PC-3 (cell line): ENCODE measurements around the gene MMRN2. TPM values are rescaled to one million over a fixed set of nuclear protein-coding genes. Genes with fewer than 3 reads are reported as not detected.
A peak's percentile ranks its signal among the peaks of the same experiment; 100 is the strongest.
"Not testable (repeated sequence)": the region's sequence is repeated elsewhere in the genome, so short reads cannot be mapped to it uniquely, and the experiment has no call there.

Experiments used
- ATAC-seq: fragments of 200-7000 bp; cut with Tn5 transposase; 2 replicates; pipeline ENCODE4 v1.9.1; 2020; ENCODE audit warnings: mild to moderate bottlenecking, moderate library complexity
- Bru-seq: library from RNA; stranded (reverse); fragments of 400-500 nt; gene quantifications from one replicate; lab custom pipeline; 2021; lab: Mats Ljungman, UMichigan
- BruChase-seq, 2 experiments: library from RNA; stranded (reverse); fragments of 400-500 nt; gene quantifications; one replicate each; lab custom pipeline; 2021; lab: Mats Ljungman, UMichigan
- BruUV-seq: library from RNA; stranded (reverse); fragments of 400-500 nt; replicated peaks from 2 replicates; lab custom pipeline; 2021; lab: Mats Ljungman, UMichigan
- CTCF ChIA-PET: fragments of 300-600 bp; sonication (Branson Sonifier 250); formaldehyde crosslinking; loops from one replicate; lab custom pipeline; 2022; ENCODE audit warnings: antibody characterized with exemption; lab: Charles Lee
- POLR2A ChIA-PET: fragments of 300-600 bp; sonication (Branson Sonifier 250); formaldehyde crosslinking; loops from one replicate; lab custom pipeline; 2022; ENCODE audit warnings: antibody characterized with exemption; ENCODE audit not compliant: unreplicated experiment; lab: Charles Lee
- DNase-seq: peaks from one replicate; pipeline ENCODE4 v3.0.0-alpha.2; 2015
- H2AFZ ChIP-seq: fragments of 300-600 bp; sonication (generic); 2 replicates; pipeline ENCODE4 v1.6.0; 2016; ENCODE audit warnings: antibody characterized with exemption, low read length
- H3F3A ChIP-seq: fragments of 300-600 bp; sonication (generic); one replicate; pipeline ENCODE4 v1.6.0; 2017; ENCODE audit warnings: antibody characterized with exemption, low read length, control low read depth, mild to moderate bottlenecking; ENCODE audit not compliant: unreplicated experiment
- H3K27ac ChIP-seq: fragments of 300-600 bp; sonication (generic); 2 replicates; pipeline ENCODE4 v1.5.1; 2016; ENCODE audit warnings: mild to moderate bottlenecking, low read length
- H3K27me3 ChIP-seq: fragments of 300-600 bp; sonication (generic); 2 replicates; pipeline ENCODE4 v1.6.1; 2016; ENCODE audit warnings: low read length, mixed read lengths
- H3K36me3 ChIP-seq: fragments of 300-600 bp; sonication (generic); 2 replicates; pipeline ENCODE4 v1.6.1; 2016; ENCODE audit warnings: low read depth, mixed run types, low read length, mixed read lengths
- H3K4me1 ChIP-seq: fragments of 300-600 bp; sonication (generic); 2 replicates; pipeline ENCODE4 v1.5.1; 2016; ENCODE audit warnings: low read length; ENCODE audit not compliant: insufficient read depth
- H3K4me2 ChIP-seq: fragments of 300-600 bp; sonication (generic); 2 replicates; pipeline ENCODE4 v1.6.0; 2016; ENCODE audit warnings: low read length
- H3K4me3 ChIP-seq: fragments of 300-600 bp; sonication (generic); 2 replicates; pipeline ENCODE4 v1.5.1; 2016; ENCODE audit warnings: mild to moderate bottlenecking, low read length, mixed read lengths
- H3K79me2 ChIP-seq: fragments of 300-600 bp; sonication (generic); 2 replicates; pipeline ENCODE4 v1.6.1; 2017; ENCODE audit warnings: low read length, mixed read lengths
- H3K9ac ChIP-seq: fragments of 300-600 bp; sonication (generic); 2 replicates; pipeline ENCODE4 v1.6.0; 2016; ENCODE audit warnings: mild to moderate bottlenecking, low read length
- H3K9me2 ChIP-seq: fragments of 300-600 bp; sonication (generic); replicated peaks from 2 replicates; pipeline ENCODE4 v1.6.1; 2016; ENCODE audit warnings: mixed run types, low read length, mixed read lengths
- H3K9me3 ChIP-seq: fragments of 300-600 bp; sonication (generic); 2 replicates; pipeline ENCODE4 v1.6.1; 2016; ENCODE audit warnings: low read length, mixed read lengths
- H4K20me1 ChIP-seq: fragments of 300-600 bp; sonication (generic); 2 replicates; pipeline ENCODE4 v1.6.1; 2016; ENCODE audit warnings: low read length, mixed read lengths
- EZH2 ChIP-seq: fragments of 300-600 bp; sonication (generic); IDR thresholded peaks from one replicate; pipeline ENCODE4 v1.6.1; 2017; ENCODE audit warnings: antibody characterized with exemption, mild to moderate bottlenecking, low read length; ENCODE audit not compliant: unreplicated experiment
- EZH2phosphoT487 ChIP-seq: fragments of 300-600 bp; sonication (generic); IDR thresholded peaks from 2 replicates; pipeline ENCODE4 v1.6.1; 2018; ENCODE audit warnings: mild to moderate bottlenecking, antibody characterized with exemption, low read length, borderline replicate concordance
- intact Hi-C: fragments of 100-400 bp; cut with micrococcal nuclease; formaldehyde crosslinking; loops from 2 replicates; pipeline ENCODE4 v1.9.0; 2023
- long read RNA-seq: library from polyadenylated mRNA; unstranded; transcript quantifications from one replicate; pipeline ENCODE4 v2.0.0, GENCODE V29; 2021; ENCODE audit not compliant: unreplicated experiment
- total RNA-seq: library from RNA; depleted of rRNA; stranded (reverse); fragments of >200 nt; gene quantifications from 2 replicates; pipeline ENCODE4 v1.2.3, GENCODE V29; 2014; rRNA removed
- TF ChIP-seq, protein P1 (sequence below): fragments of 300-600 bp; sonication (generic); conservative IDR thresholded peaks from 2 replicates; pipeline ENCODE4 v1.5.1; 2017; ENCODE audit warnings: antibody characterized with exemption, low read depth, mild to moderate bottlenecking, low read length

Gene MMRN2, protein sequence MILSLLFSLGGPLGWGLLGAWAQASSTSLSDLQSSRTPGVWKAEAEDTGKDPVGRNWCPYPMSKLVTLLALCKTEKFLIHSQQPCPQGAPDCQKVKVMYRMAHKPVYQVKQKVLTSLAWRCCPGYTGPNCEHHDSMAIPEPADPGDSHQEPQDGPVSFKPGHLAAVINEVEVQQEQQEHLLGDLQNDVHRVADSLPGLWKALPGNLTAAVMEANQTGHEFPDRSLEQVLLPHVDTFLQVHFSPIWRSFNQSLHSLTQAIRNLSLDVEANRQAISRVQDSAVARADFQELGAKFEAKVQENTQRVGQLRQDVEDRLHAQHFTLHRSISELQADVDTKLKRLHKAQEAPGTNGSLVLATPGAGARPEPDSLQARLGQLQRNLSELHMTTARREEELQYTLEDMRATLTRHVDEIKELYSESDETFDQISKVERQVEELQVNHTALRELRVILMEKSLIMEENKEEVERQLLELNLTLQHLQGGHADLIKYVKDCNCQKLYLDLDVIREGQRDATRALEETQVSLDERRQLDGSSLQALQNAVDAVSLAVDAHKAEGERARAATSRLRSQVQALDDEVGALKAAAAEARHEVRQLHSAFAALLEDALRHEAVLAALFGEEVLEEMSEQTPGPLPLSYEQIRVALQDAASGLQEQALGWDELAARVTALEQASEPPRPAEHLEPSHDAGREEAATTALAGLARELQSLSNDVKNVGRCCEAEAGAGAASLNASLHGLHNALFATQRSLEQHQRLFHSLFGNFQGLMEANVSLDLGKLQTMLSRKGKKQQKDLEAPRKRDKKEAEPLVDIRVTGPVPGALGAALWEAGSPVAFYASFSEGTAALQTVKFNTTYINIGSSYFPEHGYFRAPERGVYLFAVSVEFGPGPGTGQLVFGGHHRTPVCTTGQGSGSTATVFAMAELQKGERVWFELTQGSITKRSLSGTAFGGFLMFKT
- 1.9 and 6.7 TPM in 2 replicates for total RNA-seq
- Bru-seq, nascent RNA = percentile 27 among the genes with signal in this experiment
- BruChase-seq, experiment 1, labeled RNA remaining after a 6-hour chase = percentile 39 among the genes with signal in this experiment
- percentile 32 among the genes with signal in this experiment for BruChase-seq, experiment 2, labeled RNA remaining after a 2-hour chase
- long read RNA-seq = 0 reads

DNA sequence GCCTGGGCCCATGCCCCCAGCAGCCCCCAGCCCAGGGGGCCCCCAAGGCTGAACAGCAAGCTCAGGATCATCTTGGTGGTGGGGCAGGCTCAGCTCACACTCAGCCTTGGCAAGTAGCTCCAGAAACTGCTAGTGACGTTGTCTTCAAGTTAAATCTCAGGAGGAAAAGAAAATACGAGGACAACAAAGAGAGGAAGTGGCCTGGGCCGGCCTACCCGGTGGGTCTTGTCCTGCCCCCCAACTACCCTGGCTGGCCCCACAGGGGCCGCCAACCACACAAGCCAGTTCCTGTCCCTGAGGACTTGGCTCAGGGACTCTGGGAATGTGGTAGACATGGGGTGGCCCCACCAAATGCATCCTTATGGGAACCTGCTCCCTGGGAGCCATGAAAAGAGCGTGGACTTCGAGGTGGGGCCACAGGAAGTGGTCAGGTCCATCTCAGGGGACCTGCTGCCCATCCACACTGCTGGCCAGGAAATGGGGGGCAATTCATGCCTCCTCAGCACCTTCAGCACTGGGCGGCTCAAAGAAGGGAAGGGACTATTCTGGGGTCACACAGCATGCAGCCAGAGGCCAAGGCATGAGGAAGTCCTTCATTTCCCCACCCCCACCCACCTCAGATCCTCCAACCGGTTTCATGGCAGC, at the start of gene MMRN2:
MMRN2 (minus strand) TSS at position 145 of the 645 bp plus-strand sequence; CDS start at position 71, 74 bp downstream.
- H3K27me3 ChIP-seq = no peaks in the 10 kb centered on the region
- no peak within 1 kb of the TSS for H2AFZ ChIP-seq
- no peak within 1 kb of the TSS for H3K9ac ChIP-seq
- H3K4me1 ChIP-seq = peaks cover 33% of the 10 kb centered on the region
- DNase-seq (no peak), ATAC-seq (no peak)
- no peaks in the 10 kb centered on the region for H3F3A ChIP-seq
- no peaks in the 10 kb centered on the region for H3K9me2 ChIP-seq
- no peaks in the 10 kb centered on the region for H4K20me1 ChIP-seq
- H3K79me2 ChIP-seq = no peaks in the 10 kb centered on the region
- POLR2A ChIA-PET = no interaction called here
- CTCF ChIA-PET = no interaction called here
- intact Hi-C loops = no loop called here
- TF ChIP-seq EZH2 (no peak), EZH2phosphoT487 (no peak)
- TF ChIP-seq, protein P1, sequence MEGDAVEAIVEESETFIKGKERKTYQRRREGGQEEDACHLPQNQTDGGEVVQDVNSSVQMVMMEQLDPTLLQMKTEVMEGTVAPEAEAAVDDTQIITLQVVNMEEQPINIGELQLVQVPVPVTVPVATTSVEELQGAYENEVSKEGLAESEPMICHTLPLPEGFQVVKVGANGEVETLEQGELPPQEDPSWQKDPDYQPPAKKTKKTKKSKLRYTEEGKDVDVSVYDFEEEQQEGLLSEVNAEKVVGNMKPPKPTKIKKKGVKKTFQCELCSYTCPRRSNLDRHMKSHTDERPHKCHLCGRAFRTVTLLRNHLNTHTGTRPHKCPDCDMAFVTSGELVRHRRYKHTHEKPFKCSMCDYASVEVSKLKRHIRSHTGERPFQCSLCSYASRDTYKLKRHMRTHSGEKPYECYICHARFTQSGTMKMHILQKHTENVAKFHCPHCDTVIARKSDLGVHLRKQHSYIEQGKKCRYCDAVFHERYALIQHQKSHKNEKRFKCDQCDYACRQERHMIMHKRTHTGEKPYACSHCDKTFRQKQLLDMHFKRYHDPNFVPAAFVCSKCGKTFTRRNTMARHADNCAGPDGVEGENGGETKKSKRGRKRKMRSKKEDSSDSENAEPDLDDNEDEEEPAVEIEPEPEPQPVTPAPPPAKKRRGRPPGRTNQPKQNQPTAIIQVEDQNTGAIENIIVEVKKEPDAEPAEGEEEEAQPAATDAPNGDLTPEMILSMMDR = no peak
- H3K27ac ChIP-seq = no peak within 1 kb of the TSS
- BruUV-seq = no TSS peak
- H3K9me3 ChIP-seq = no peaks in the 10 kb centered on the region
- H3K4me2 ChIP-seq = no peak within 1 kb of the TSS
- H3K36me3 ChIP-seq = no peaks in the 10 kb centered on the region
- no peak within 1 kb of the TSS for H3K4me3 ChIP-seq

DNA sequence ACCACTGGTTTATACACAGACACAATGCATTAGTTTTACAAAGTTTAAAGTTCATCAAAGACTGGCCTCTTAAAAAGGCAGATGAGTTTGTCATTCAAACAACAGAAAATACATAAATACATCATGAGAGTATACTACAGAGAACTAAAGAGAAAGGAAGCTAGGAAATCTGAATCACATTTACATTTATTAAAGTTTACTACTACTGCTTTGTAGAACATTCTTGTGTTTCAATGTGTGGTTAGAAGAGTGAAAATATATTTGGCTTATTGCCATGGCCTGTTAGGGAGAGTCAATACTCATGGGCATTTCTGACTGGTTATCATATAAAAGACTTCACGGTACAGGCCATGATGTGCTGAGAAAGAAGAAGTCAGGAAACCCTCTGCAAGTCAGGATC, 49.7 kb upstream of the MMRN2 start:
- H2AFZ ChIP-seq, BruUV-seq, H3K36me3 ChIP-seq, POLR2A ChIA-PET, CTCF ChIA-PET, H3K79me2 ChIP-seq, H3K9me2 ChIP-seq, H3K9me3 ChIP-seq, ATAC-seq, H3F3A ChIP-seq, H4K20me1 ChIP-seq, H3K27me3 ChIP-seq, H3K9ac ChIP-seq, H3K4me1 ChIP-seq, H3K4me3 ChIP-seq: not testable (repeated sequence)
- DNase-seq = peak; percentile 35
- H3K27ac ChIP-seq = peak overlapping the region; percentile 70
- H3K4me2 ChIP-seq = peak overlapping the region; percentile 28; the same call in 1 of the 2 replicates
- intact Hi-C loops = loop anchor here (5.0 kb wide), 1 partner anchor 90 kb away; the partner anchor contains the start of gene SHLD2

DNA sequence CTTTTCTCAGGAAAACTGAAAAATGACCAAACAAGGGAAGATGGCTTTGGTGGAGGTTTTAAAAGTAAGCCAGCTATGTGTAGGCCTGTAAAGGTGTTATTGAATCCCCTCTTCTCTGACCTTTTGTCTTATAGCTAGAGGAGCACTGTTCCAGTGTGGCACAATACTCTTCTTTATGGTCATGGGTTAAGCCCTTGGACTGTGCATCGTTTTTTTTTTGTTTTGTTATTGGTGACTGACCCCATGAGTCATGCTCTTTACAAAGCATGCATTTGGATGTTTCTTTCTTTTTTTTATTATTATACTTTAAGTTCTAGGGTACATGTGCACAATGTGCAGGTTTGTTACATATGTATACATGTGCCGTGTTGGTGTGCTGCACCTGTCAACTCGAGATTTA, 43.1 kb upstream of the MMRN2 start:
- Histone ChIP-seq H3F3A (no peaks in the 10 kb centered on the region), H3K27me3 (no peaks in the 10 kb centered on the region), H3K9ac (no peak overlapping the region), H3K4me3 (no peak overlapping the region), H3K9me3 (no peaks in the 10 kb centered on the region), H4K20me1 (no peaks in the 10 kb centered on the region), H2AFZ (no peak overlapping the region), H3K36me3 (no peaks in the 10 kb centered on the region), H3K4me2 (no peak overlapping the region), H3K27ac (no peak overlapping the region), H3K4me1 (0 out of 2 replicates have a peak, but pooled peaks cover 3% of the 10 kb centered on the region), H3K9me2 (no peaks in the 10 kb centered on the region), H3K79me2 (no peaks in the 10 kb centered on the region)
- ChIA-PET POLR2A (no interaction called here), CTCF (no interaction called here)
- intact Hi-C loops = no loop called here
- no peak for TF ChIP-seq EZH2phosphoT487
- no peak for TF ChIP-seq EZH2
- TF ChIP-seq, protein P1 = no peak
- BruUV-seq = no TSS peak
- ATAC-seq (peak; percentile 62), DNase-seq (peak; percentile 19)

DNA sequence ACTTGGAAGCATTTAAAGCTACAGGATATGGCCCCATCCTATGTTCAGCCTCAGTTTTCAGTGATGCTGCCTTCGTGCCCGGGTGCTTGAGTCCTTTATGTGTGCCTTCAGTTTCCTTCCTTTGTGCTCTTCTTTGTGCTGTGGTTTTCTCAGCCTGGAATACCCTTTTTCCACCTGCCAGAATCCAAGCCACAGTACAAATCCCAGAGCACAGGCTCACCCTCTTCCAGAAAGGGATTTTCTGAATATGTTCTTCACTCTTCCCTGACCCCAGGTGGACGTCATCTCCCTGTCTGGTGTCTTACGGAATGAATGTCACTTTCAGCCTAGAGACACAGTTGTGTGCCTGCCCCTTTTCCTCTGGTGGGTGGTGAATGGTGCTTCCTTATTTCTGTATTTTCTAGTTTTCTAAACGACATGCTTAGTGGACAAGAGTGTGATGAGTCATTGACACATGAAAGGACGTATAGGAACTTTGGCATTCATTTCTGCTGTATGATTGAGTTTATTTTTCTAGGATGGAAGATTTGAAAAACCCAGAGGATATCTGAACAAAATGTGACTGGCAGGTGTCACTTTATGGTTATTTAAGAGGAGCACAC, 42.5 kb upstream of the MMRN2 start:
- POLR2A ChIA-PET, H3F3A ChIP-seq, H3K4me3 ChIP-seq, CTCF ChIA-PET, H2AFZ ChIP-seq, BruUV-seq, DNase-seq, intact Hi-C loops, H3K79me2 ChIP-seq, ATAC-seq, H3K9me2 ChIP-seq, H3K4me2 ChIP-seq, H3K27ac ChIP-seq, H3K4me1 ChIP-seq, H4K20me1 ChIP-seq, H3K9me3 ChIP-seq, H3K27me3 ChIP-seq, H3K9ac ChIP-seq, H3K36me3 ChIP-seq: not testable (repeated sequence)
